ENCODE measurements around the gene TMEM140. TPM values are rescaled to one million over a fixed set of nuclear protein-coding genes. Genes with fewer than 3 reads are reported as not detected.

Gene TMEM140
- total and polyA plus RNA-seq, 2 of the 13 experiments (the other 11 are each of a cell fraction or from before 2014, with no cell fraction given) = 9.2 to 21.7 TPM

GRCh38 chr7:135160098-135160857, 12.4 kb downstream of the TMEM140 start (continued):
- TF ChIP-seq FOXP1 (IDR thresholded peaks at IDR 0.05) (no peak), FOXP1 (CRISPR knock-in tag; IDR thresholded peaks at IDR 0.05) (peak; percentile 46; the same call in 1 of the 2 replicates), ZNF709 (CRISPR knock-in tag; IDR thresholded peaks at IDR 0.05) (no peak), ZNF350 (CRISPR knock-in tag; IDR thresholded peaks at IDR 0.05; ENCODE audit: borderline replicate concordance, low read depth) (no peak), FOSL2 (CRISPR knock-in tag; IDR thresholded peaks at IDR 0.05) (peak; percentile 42; the same call in 1 of the 2 replicates), THYN1 (CRISPR knock-in tag; IDR thresholded peaks at IDR 0.05; ENCODE audit: borderline replicate concordance, low read depth) (no peak), ZNF792 (CRISPR knock-in tag; IDR thresholded peaks at IDR 0.05) (0 out of 2 replicates have a peak, but pooled peaks have one; percentile 23), DNMT3B (CRISPR knock-in tag; conservative IDR thresholded peaks at IDR 0.05) (no peak), ZNF225 (CRISPR knock-in tag; IDR thresholded peaks at IDR 0.05) (no peak), LBX2 (CRISPR knock-in tag; IDR thresholded peaks at IDR 0.05; ENCODE audit: borderline replicate concordance) (no peak), ZNF720 (CRISPR knock-in tag; IDR thresholded peaks at IDR 0.05) (no peak), MAFG (CRISPR knock-in tag; IDR thresholded peaks at IDR 0.05) (peak; percentile 52; the same call in 1 of the 2 replicates), CAMTA2 (CRISPR knock-in tag; IDR thresholded peaks at IDR 0.05; ENCODE audit: borderline replicate concordance) (no peak), SAFB2 (CRISPR knock-in tag; IDR thresholded peaks at IDR 0.05; ENCODE audit: borderline replicate concordance, low read depth) (no peak), PCBP2 (optimal IDR thresholded peaks at IDR 0.05; ENCODE audit: low read depth, low read length, poor library complexity, severe bottlenecking) (no peak), ZMYM3 (CRISPR knock-in tag; IDR thresholded peaks at IDR 0.05) (no peak), ZNF207 (IDR thresholded peaks at IDR 0.05; ENCODE audit: borderline replicate concordance) (no peak), HNF4A (CRISPR knock-in tag; IDR thresholded peaks at IDR 0.05) (peak; percentile 39), GATAD2A (CRISPR knock-in tag; IDR thresholded peaks at IDR 0.05) (0 out of 2 replicates have a peak, but pooled peaks have one; percentile 30), TARDBP (CRISPR knock-in tag; IDR thresholded peaks at IDR 0.05) (0 out of 2 replicates have a peak, but pooled peaks have one; percentile 28)
- TF ChIP-seq, protein P1, sequence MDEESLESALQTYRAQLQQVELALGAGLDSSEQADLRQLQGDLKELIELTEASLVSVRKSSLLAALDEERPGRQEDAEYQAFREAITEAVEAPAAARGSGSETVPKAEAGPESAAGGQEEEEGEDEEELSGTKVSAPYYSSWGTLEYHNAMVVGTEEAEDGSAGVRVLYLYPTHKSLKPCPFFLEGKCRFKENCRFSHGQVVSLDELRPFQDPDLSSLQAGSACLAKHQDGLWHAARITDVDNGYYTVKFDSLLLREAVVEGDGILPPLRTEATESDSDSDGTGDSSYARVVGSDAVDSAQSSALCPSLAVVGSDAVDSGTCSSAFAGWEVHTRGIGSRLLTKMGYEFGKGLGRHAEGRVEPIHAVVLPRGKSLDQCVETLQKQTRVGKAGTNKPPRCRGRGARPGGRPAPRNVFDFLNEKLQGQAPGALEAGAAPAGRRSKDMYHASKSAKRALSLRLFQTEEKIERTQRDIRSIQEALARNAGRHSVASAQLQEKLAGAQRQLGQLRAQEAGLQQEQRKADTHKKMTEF (CRISPR knock-in tag; IDR thresholded peaks at IDR 0.05) = 0 out of 2 replicates have a peak, but pooled peaks have one; percentile 16
- TF ChIP-seq, protein P2, sequence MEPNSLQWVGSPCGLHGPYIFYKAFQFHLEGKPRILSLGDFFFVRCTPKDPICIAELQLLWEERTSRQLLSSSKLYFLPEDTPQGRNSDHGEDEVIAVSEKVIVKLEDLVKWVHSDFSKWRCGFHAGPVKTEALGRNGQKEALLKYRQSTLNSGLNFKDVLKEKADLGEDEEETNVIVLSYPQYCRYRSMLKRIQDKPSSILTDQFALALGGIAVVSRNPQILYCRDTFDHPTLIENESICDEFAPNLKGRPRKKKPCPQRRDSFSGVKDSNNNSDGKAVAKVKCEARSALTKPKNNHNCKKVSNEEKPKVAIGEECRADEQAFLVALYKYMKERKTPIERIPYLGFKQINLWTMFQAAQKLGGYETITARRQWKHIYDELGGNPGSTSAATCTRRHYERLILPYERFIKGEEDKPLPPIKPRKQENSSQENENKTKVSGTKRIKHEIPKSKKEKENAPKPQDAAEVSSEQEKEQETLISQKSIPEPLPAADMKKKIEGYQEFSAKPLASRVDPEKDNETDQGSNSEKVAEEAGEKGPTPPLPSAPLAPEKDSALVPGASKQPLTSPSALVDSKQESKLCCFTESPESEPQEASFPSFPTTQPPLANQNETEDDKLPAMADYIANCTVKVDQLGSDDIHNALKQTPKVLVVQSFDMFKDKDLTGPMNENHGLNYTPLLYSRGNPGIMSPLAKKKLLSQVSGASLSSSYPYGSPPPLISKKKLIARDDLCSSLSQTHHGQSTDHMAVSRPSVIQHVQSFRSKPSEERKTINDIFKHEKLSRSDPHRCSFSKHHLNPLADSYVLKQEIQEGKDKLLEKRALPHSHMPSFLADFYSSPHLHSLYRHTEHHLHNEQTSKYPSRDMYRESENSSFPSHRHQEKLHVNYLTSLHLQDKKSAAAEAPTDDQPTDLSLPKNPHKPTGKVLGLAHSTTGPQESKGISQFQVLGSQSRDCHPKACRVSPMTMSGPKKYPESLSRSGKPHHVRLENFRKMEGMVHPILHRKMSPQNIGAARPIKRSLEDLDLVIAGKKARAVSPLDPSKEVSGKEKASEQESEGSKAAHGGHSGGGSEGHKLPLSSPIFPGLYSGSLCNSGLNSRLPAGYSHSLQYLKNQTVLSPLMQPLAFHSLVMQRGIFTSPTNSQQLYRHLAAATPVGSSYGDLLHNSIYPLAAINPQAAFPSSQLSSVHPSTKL (CRISPR knock-in tag; IDR thresholded peaks at IDR 0.05) = peak; percentile 60; the same call in 1 of the 2 replicates
- TF ChIP-seq, protein P3, sequence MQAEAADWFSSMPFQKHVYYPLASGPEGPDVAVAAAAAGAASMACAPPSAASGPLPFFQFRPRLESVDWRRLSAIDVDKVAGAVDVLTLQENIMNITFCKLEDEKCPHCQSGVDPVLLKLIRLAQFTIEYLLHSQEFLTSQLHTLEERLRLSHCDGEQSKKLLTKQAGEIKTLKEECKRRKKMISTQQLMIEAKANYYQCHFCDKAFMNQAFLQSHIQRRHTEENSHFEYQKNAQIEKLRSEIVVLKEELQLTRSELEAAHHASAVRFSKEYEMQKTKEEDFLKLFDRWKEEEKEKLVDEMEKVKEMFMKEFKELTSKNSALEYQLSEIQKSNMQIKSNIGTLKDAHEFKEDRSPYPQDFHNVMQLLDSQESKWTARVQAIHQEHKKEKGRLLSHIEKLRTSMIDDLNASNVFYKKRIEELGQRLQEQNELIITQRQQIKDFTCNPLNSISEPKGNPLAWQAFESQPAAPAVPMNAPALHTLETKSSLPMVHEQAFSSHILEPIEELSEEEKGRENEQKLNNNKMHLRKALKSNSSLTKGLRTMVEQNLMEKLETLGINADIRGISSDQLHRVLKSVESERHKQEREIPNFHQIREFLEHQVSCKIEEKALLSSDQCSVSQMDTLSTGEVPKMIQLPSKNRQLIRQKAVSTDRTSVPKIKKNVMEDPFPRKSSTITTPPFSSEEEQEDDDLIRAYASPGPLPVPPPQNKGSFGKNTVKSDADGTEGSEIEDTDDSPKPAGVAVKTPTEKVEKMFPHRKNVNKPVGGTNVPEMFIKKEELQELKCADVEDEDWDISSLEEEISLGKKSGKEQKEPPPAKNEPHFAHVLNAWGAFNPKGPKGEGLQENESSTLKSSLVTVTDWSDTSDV (CRISPR knock-in tag; IDR thresholded peaks at IDR 0.05) = no peak
